Ammon's horn (tissue), 1 donor: ENCODE measurements around the gene CACNA1H.
"Not testable (repeated sequence)": the region's sequence is repeated elsewhere in the genome, so short reads cannot be mapped to it uniquely, and the experiment has no call there.

Source experiments
- DNase-seq: peaks from one replicate; pipeline ENCODE4 v3.0.0-alpha.2; 2016; ENCODE audit warnings: low spot score

Gene CACNA1H

GRCh38 chr16:1193825-1194581, 41.1 kb downstream of the CACNA1H start:
- DNase-seq, result no peak

DNA sequence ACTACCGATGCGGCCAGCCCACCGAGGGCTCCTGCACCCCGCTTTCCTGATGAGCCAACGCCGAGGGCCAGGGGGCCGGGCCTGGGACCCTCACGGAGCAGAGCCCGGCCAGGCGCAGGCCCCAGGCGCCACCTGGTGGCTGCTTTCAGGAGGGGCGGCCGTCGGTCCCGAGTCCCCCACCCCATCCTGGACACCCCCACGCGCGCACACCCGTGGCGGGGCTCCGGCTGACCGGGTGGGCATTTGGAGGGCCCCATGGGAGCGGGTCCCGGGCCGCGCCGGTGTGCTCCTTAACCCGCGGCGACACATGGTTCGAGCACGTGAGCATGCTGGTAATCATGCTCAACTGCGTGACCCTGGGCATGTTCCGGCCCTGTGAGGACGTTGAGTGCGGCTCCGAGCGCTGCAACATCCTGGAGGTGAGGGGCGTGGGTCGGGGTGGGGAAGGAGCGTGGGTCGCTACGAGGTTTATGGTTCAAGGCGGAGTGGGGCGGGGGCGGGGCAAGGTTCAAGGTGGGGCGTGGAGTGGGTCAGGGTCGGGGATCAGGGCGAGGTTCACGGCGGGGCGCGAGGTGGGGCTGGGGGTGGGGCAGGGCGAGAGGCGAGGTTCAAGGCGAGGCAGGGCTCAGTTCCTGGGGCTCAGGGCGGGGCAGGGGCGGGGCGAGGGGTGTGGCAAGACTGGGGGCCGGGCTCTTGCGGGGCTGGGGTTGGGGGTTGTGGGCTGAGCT, 41.9 kb downstream of the CACNA1H start:
- no peak for DNase-seq

- DNase-seq, result no peak
These were observed 42.4 kb downstream of the CACNA1H start for GRCh38 chr16:1195393-1195666.

DNA sequence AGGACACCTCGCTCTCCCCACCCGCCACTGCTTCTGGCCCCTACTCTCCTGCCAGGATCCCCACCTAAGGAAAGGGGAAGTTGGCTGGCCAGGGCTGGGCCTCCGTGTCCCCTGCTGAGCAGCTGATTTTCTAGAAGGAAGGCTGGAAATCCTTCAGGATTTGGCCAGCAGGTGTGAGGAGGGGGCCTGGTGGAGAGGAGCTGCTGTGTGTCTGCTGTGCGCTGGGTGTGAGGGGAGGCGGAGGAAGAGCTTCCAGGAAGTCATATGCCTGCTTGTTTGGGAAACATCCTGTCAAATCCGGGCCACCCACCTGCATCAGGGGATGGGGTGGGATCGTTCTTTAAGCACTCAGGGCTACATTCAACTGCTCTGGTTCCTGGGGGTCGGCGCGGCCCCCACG, 43.6 kb downstream of the CACNA1H start:
- DNase-seq, result no peak

DNA sequence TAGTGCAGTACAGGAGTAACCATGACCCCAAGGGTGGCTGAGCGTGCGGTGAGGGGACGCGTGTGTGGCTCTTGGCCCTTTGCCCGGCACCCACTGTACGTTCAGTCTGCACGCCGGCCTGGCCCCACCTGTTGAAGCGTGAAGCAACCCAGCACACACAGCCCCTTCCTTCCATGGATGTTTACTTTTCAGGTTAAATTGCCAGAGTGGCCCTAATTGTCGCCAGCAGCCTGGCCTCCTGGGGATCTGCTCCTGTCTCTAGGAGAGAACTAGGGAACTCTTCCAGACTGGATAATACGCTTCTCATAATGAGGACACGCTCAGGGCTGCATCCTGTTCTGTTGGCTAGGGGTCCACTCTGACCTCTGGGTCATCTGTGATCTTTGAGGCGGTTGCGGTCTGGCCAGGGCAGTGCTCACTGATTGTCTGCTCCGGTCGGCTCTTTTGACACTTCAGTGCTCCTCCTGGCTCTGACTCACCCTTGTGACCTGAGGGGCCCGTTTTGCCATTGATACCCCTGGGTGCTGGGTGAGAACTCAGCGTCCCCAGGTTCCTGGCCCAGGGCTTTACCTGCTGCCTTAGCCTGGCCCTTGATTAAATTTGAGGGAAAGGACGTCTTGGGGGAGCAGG, 44.4 kb downstream of the CACNA1H start:
- no peak for DNase-seq

- no peak for DNase-seq
These were observed 45.3 kb downstream of the CACNA1H start for GRCh38 chr16:1198194-1198593.

- not testable (repeated sequence) for DNase-seq
These were observed 45.9 kb downstream of the CACNA1H start for GRCh38 chr16:1198671-1199346.

DNA sequence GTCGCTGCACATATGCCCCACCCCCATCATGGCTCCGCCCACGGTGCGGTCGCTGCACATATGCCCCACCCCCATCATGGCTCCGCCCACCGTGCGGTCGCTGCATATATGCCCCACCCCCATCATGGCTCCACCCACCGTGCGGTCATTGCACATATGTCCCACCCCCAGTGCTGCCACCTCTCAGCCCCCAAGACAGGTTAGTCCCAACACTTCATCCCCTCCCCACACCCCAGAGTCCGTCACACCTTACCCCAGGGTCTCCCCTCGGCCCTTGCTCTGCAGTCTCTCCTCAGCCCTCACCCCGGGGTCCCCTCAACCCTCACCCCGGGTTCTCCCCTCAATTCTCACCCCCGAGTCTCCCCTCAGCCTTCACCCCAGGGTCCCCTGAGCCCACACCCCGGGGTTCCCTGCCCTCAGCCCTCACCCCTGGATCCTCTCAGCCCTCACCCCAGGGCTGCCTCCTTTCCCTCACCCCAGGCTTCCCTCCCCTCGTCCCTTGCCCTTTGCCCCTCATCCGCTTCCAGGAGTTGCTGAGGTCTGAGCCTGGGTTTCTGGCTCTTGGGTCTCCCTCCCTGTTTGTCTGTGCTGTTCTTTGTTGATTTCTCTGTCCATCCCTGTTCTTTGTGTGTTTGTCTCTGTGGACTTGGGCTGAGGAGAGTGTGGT, 46.6 kb downstream of the CACNA1H start:
- no peak for DNase-seq

DNA sequence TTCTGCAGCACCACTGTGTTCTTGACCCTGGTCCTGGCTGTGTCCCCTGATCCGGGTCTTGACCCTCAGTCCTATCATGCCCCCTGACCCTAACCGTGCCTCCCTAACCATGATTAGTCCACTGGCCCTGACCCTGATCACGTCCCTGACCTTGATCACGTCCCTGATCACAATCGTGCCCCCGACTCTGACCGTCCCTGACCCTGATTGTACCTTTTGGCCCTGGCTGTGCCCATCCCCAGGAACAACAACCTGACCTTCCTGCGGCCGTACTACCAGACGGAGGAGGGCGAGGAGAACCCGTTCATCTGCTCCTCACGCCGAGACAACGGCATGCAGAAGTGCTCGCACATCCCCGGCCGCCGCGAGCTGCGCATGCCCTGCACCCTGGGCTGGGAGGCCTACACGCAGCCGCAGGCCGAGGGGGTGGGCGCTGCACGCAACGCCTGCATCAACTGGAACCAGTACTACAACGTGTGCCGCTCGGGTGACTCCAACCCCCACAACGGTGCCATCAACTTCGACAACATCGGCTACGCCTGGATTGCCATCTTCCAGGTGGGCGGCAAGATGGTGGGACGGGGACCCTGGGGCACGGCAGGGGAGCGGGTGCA, 47.2 kb downstream of the CACNA1H start:
- no peak for DNase-seq

DNA sequence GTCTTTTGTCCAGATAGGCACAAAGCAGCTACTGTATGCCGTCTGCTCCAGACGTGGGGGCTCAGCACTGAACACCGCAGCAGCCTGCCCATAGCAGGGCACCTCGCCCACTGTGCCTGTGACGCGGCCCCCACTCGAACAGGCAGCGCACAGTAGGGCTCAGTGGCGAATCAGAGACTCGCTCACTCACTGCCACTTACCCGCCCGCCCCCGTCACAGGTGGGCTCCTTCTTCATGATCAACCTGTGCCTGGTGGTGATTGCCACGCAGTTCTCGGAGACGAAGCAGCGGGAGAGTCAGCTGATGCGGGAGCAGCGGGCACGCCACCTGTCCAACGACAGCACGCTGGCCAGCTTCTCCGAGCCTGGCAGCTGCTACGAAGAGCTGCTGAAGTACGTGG, 48.5 kb downstream of the CACNA1H start:
- DNase-seq, result no peak

GRCh38 chr16:1202274-1202673, 49.4 kb downstream of the CACNA1H start:
- no peak for DNase-seq

- DNase-seq, result no peak
These were observed 52.0 kb downstream of the CACNA1H start for GRCh38 chr16:1204933-1205332.

- no peak for DNase-seq
These were observed 53.4 kb downstream of the CACNA1H start for GRCh38 chr16:1206326-1206725.

DNA sequence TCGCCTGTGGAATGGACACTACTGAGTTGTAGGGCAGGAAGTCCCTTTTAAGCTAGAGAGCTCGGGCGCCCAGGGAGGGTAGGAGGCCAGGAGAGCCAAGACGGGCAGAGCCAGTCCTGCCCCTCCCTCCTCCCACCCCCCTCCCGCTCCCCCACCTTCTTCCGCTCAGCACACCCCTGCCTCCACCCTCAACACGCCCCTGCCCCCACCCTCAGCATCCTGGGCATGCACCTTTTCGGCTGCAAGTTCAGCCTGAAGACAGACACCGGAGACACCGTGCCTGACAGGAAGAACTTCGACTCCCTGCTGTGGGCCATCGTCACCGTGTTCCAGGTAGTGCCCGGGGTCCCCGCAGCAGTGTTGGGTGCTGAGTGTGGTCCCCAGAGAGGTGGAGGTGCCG, 53.9 kb downstream of the CACNA1H start:
- DNase-seq, result no peak

DNA sequence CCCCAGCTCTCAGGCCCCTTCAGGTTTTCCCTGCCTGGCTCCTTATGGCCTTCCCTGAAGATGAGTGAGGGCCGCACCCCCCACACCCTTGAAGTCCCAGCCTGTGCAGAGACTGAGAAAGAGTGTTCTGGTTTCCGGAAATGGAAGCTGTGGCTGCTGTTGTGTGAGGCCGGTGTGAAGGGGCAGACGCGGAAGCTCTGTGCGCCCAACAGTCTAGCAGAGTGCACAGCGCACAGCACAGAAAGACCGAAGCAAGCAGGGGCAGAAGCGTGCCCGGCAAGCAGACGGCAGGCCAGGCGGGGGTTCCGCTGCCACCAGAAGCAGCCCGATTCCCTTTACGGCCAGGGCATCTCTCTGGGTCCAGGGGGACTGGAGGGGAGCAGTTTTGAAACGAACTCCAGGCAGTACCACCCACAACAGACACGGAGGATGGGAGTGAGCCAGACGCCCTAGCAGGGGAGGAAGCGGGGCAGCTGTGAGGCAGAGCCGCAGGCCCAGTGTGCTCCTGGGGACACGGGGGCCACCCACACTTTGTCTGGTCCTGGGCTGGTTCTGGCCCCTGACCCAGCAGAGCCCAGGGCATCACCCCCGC, 55.4 kb downstream of the CACNA1H start:
- no peak for DNase-seq

DNA sequence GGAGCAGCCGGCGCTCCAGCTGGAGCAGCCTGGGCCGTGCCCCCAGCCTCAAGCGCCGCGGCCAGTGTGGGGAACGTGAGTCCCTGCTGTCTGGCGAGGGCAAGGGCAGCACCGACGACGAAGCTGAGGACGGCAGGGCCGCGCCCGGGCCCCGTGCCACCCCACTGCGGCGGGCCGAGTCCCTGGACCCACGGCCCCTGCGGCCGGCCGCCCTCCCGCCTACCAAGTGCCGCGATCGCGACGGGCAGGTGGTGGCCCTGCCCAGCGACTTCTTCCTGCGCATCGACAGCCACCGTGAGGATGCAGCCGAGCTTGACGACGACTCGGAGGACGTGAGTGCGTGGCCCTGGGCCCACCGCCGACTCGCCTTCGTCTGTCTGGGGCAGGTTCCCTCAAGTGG, 56.2 kb downstream of the CACNA1H start:
- no peak for DNase-seq

DNA sequence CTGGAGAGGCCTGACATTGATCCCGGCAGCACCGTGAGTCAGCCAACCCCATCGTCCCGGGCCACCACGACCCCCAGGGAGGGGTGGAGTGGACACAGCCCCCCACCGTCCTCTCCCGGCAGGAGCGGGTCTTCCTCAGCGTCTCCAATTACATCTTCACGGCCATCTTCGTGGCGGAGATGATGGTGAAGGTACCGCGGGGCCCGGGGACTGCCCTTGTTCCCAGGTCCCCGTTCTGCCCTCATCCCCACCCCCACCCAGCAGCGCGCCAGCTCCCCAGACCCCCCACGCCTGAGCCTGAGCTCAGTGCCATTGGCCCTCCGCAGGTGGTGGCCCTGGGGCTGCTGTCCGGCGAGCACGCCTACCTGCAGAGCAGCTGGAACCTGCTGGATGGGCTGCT, 57.6 kb downstream of the CACNA1H start:
- no peak for DNase-seq

GRCh38 chr16:1211451-1212268, 58.8 kb downstream of the CACNA1H start:
- DNase-seq, result peak; percentile 15

GRCh38 chr16:1212616-1213194, 59.8 kb downstream of the CACNA1H start:
- no peak for DNase-seq

- DNase-seq, result no peak
These were observed 60.3 kb downstream of the CACNA1H start for GRCh38 chr16:1213231-1213630.
